Pulmonary artery endothelial cell (primary cell): ENCODE measurements around the gene APOBEC4. TPM values are rescaled to one million over a fixed set of nuclear protein-coding genes. Genes with fewer than 3 reads are reported as not detected.

ENCODE experiments used
- DNase-seq: peaks from one replicate; pipeline ENCODE4 v3.0.0-alpha.2; 2011; ENCODE audit warnings: low read depth, low spot score
- total RNA-seq: library from RNA; depleted of rRNA; stranded (reverse); fragments of >200 nt; gene quantifications from 2 replicates; pipeline ENCODE4 v1.2.3, GENCODE V29; 2014

The APOBEC4 gene
- total RNA-seq, 1 donor from 2014 or later: not detected

DNA sequence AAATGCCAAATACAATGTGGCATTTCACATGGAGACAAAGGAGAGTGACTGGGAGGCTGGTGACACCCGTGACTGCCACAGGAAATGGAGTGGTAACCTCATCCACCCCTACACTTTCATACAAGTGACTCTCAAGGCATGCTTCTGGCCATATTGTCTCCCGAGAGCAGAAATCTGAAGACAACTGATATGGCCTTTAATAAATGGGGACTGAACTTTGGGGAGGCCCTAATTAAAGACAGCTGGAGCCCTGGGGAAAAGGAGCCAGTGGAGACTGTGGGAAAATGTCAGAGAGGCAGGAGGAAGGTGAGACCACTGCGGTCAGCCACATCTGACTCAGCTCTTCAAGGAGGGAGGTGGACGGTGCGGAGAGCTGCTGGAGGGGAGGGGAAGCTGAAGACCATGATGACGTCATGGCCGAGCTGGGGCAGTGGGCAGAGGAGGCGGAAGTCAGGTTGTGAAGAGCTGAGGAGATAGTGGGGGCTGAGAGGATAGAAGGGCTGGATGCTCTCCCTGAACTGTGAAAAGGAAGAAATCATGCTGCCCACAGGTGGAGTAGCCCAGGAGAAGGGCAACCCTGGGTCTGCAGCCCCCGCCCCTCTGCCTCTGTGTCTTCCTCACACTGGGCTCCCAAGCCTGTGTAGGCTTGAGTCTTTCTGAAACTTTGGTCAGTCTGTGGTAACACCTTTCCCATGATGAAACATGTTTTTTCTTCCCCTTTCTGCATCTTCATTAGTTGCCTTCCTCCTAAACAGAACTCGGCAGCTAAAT lies 48.9 kb downstream of the APOBEC4 start:
- no peak for DNase-seq

DNA sequence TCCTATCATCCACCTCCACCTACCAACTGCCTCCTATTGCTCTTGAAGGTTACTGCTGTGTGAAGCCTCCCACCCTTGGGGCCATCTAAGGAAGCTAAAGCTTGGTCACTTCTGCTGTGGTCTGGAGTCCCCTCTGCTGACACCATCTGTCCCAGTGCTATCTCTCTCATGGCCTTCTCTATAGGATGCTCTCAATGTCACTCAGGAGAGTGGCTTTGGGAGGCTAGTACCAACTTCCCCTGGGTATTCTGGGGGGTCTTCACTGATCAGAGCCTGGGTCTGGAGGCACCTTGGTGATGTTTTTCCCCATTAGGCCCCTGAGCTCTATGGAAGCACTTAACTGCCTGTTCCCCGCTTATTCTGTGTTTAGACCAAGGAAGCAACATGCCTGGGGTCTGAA lies 50.6 kb downstream of the APOBEC4 start:
- no peak for DNase-seq

DNA sequence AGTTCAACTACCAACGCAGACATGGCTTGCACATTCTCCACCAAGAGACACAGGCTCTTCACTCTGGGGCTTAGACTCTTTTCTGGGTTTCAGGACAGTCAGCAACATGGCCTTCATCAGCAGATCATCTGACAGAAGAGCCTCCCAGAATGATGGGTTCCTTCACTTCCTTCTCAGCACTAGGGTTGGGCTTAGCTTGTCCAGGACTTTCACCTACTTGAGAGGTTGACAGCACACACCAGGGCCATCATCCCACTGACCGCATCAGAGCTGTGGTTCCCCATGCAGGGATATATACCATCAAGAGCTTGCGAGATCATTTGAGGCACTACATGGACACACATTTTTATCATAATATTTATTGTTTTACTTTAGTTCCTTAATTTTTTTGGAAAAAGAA lies 52.5 kb downstream of the APOBEC4 start:
- no peak for DNase-seq

DNA sequence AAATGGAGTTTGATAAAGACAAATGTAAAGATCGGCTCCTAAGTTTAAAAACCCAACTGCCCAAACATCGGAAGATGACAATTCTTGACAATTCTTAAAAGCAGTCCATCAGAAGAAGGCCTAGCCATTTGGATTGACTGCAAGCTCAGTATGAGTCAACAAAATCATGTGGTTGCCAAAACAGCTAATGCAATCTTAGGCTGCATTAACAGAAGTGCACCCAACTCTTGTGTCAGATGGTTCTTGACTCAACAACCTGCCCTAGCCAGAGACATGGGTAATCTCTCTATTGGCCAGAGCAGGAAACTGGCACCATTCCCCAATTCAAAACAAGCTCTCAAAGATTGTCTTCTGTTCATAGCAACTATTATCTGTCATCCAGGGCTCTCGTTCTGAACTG lies 53.0 kb downstream of the APOBEC4 start:
- no peak for DNase-seq

DNA sequence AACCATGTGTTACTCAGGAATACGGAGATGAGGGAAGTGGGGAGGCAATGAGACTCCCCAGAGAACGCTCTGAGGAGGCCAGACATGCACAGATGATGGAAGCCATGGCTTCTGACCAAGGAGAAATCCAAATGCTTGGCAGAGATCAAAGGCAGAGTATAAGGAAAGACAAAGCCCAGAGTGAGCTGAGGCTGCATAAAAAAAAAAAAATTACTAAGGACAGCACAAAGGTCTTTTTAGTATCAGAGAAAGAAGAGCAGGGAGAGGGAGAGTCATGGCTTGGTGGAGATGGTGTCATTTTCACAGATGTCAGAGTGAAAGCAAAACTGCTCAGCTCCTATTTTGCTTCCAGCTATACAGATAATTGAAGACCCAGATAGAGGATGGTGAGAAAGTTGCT lies 54.7 kb downstream of the APOBEC4 start:
- DNase-seq: no peak

DNA sequence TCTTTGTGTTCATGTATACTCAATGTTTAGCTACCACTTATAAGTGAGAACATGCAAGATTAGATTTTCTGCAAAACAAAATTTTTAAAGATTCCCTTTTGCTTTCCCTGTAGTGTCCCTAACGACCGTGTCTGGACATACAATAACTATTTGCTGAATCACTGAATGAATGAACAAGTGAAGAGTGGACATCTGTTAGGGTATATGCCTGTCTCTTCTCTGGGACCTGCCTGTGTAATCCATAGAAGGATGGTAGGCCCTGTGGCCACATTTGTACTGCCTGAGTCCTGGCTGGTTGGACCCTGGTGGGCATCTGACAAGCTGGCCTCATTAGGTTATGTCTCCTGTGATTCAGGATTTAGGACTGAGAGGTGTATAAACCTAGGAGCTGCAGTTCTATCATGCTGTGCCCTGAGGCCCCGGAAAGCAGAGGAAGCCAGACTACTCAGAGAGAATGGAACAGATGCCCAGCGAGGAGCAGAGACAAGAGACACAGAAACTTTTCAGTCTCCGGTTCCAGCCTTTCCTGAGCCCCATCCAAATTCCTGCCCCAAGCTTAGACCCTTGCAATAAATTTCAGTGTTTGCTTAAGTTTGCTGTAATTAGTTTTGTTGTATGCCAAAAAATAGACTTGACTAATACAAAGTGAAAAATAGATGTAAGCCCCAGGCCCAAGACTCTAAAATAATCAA lies 55.3 kb downstream of the APOBEC4 start:
- no peak for DNase-seq

DNA sequence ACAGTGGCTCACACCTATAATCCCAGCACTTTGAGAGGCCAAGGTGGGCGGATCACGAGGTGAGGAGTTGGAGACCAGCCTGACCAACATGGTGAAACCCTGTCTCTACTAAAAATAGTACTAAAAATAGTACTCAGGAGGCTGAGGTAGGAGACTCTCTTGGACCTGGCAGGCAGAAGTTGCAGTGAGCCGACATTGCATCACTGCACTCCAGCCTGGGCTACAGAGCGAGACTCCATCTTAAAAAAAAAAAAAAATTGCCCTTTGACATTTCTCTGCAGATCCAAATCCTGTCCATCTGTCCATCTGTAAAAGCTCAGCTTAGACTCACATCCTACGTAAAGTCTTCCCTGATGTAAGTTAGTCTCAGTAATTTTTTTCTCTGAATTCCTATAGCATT lies 56.6 kb downstream of the APOBEC4 start:
- no peak for DNase-seq

Other genes with a start within 250 kb of the APOBEC4 start
- gene NMNAT2, start 234.9 kb downstream of the APOBEC4 start, total RNA-seq: 0.14 and 0.20 TPM in 2 replicates
- 28.4 and 30.7 TPM in 2 replicates for gene SMG7, start 180.8 kb downstream of the APOBEC4 start, total RNA-seq
- 0.07 TPM in 1 of 2 replicates, not detected in the other for gene NCF2, start 62.9 kb downstream of the APOBEC4 start, total RNA-seq
- 312 and 356 TPM in 2 replicates for gene ARPC5, start 17.5 kb downstream of the APOBEC4 start, total RNA-seq
- 31.4 and 40.8 TPM in 2 replicates for gene RGL1, start 151.8 kb upstream of the APOBEC4 start, total RNA-seq